Dendritic cell treated with granulocyte-macrophage colony-stimulating factor and Interleukin-4, amounts not matched to agents 40 ng/mL and 50 ng/mL, for 4 days (primary cell): ENCODE data around the gene COL26A1.

Experiments
- H3K27ac Mint-ChIP-seq: one replicate; pipeline ENCODE4 v1.8.0; 2022; ENCODE audit warnings: mild to moderate bottlenecking, mixed read lengths
- H3K27me3 Mint-ChIP-seq: one replicate; pipeline ENCODE4 v1.8.0; 2022; ENCODE audit warnings: mild to moderate bottlenecking, mixed read lengths
- H3K36me3 Mint-ChIP-seq: one replicate; pipeline ENCODE4 v1.8.0; 2022; ENCODE audit warnings: low read depth, mixed read lengths
- H3K4me1 Mint-ChIP-seq: one replicate; pipeline ENCODE4 v1.8.0; 2022; ENCODE audit warnings: low read depth, mixed read lengths
- H3K4me3 Mint-ChIP-seq: one replicate; pipeline ENCODE4 v1.8.0; 2022; ENCODE audit warnings: mild to moderate bottlenecking, moderate library complexity, mixed read lengths
- H3K9me3 Mint-ChIP-seq: one replicate; pipeline ENCODE4 v1.8.0; 2022; ENCODE audit warnings: mixed read lengths
- intact Hi-C: fragments of 100-400 bp; cut with micrococcal nuclease; formaldehyde crosslinking; loops from one replicate; pipeline ENCODE4 v1.15.0; 2022

The COL26A1 gene

DNA sequence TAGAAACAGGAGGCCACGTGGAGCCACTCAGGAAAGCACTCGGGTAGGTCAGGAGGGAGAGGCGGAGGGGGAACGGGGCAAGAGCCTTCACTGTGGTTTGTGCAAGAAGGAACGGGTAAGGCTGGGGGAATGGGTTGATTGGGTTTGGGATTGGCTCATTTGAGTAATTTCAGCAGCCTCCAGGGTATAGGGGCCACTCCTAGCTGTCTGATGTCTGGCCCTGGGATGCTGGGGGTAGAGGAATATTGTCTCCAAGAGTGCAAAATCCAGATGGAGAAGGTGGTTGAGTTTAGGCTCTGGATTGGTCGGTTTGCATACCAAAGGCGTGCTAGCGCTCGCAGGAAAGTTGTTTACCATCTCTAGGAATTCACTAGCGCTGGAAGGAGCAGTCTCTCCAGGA is 219.2 kb downstream of the COL26A1 start:
- Mint-ChIP-seq H3K27ac (no peak overlapping the region), H3K4me1 (no peaks in the 10 kb centered on the region), H3K4me3 (no peak overlapping the region), H3K27me3 (peaks cover 2% of the 10 kb centered on the region), H3K36me3 (no peaks in the 10 kb centered on the region), H3K9me3 (peaks cover 16% of the 10 kb centered on the region)
- intact Hi-C loops: no loop called here

DNA sequence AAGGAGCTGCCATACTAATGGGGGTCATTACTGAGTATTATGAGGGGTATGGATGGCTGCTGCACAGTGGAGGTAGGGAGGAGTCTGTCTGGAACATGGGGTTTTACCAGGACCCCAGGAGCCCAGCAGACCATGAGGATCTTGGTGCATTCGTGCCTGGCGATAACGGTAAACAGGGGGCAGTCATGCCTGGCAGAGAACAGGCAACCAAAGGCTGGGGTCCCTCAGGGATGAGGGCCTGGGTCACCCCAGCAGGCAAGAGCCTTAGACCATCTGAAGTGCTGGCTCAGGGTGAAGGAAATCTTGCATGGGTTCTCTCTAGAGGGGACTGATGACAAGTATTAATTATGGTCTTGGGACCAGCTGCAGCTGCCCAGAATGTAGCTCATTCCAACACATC is 220.3 kb downstream of the COL26A1 start:
- Mint-ChIP-seq H3K27me3 (peaks cover 4% of the 10 kb centered on the region), H3K4me3 (no peak overlapping the region), H3K4me1 (no peaks in the 10 kb centered on the region), H3K36me3 (no peaks in the 10 kb centered on the region), H3K27ac (no peak overlapping the region), H3K9me3 (peaks cover 16% of the 10 kb centered on the region)
- intact Hi-C loops: no loop called here

DNA sequence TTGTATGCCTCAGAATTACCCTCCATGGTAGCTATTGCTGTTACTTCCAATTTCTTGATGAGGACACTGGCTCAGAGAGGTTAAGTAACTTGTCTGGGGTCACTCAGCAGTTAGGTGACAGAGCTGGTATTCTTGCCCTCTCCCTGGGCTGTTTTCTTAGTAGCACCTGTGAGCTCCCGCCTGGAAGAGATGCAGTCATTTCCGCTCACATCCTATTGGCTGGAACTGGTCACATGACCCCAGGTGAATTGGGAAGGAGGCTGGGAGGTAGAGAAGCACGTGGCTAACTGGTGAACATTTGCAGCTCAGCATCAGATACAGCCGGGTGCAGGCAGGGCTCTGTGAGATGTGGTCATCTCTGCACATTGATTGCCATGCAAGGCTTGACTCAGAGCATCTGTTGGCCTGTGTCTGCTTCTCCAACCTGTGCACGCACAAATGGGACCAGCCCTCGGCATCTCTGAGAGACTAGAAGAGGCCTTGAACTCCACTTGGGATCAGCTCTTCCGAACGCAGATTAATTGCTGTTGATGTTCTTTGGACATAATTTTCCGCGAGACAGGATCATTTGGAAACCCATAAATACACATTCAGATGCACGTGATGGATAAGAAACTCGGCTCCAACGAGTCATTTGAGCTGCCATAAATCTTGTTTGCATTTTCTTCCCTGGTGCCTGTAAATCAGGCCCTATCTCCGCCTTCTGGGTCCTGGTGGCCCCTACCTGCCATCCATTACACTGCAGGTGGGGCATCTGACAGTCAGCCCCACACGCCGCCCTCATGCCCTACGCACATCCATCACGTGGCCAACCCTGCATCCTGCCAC is 223.6 kb downstream of the COL26A1 start:
- Mint-ChIP-seq H3K36me3 (no peaks in the 10 kb centered on the region), H3K27me3 (peaks cover 4% of the 10 kb centered on the region), H3K27ac (no peak overlapping the region), H3K9me3 (peaks cover 16% of the 10 kb centered on the region), H3K4me1 (no peaks in the 10 kb centered on the region), H3K4me3 (no peak overlapping the region)
- intact Hi-C loops: no loop called here

DNA sequence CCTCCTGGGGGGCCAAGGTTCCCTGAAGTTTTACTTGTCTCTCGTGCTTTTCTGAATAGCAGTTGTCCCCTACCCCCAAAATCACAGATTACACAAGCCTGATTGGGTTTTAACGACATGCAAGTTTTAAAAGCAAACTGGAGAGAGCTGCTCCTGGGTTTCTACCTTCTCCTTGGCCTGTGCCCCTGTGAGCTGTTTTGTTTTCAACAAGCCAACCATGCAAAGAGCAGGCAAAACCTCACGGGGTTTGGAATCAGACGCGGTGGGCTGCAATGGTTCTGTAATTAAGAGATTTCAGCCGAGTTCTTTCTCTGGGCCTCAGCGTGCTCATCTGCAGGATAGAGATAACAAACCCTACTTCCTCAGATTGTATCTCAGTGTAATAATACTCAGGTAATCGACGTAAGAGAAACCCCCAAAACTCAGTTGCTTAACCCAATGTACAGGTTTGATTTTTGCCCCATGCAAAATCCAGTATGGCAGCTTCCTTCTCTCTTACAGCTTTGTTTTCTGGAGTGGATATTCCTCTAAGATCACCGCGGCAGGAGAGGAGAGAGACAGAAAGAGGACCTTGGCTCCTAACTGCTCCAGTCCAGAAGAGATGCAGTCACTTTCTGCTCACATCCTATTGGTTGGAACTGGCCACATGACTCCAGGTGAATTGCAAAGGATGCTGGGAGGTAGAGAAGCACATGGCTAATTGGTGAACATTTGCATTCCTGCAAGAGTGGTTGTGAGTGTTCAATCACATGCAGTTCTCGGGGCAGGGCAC is 224.4 kb downstream of the COL26A1 start:
- intact Hi-C loops: no loop called here
- no peaks in the 10 kb centered on the region for H3K4me1 Mint-ChIP-seq
- no peaks in the 10 kb centered on the region for H3K36me3 Mint-ChIP-seq
- peaks cover 4% of the 10 kb centered on the region for H3K27me3 Mint-ChIP-seq
- peaks cover 16% of the 10 kb centered on the region for H3K9me3 Mint-ChIP-seq
- no peak overlapping the region for H3K4me3 Mint-ChIP-seq
- H3K27ac Mint-ChIP-seq: no peak overlapping the region

DNA sequence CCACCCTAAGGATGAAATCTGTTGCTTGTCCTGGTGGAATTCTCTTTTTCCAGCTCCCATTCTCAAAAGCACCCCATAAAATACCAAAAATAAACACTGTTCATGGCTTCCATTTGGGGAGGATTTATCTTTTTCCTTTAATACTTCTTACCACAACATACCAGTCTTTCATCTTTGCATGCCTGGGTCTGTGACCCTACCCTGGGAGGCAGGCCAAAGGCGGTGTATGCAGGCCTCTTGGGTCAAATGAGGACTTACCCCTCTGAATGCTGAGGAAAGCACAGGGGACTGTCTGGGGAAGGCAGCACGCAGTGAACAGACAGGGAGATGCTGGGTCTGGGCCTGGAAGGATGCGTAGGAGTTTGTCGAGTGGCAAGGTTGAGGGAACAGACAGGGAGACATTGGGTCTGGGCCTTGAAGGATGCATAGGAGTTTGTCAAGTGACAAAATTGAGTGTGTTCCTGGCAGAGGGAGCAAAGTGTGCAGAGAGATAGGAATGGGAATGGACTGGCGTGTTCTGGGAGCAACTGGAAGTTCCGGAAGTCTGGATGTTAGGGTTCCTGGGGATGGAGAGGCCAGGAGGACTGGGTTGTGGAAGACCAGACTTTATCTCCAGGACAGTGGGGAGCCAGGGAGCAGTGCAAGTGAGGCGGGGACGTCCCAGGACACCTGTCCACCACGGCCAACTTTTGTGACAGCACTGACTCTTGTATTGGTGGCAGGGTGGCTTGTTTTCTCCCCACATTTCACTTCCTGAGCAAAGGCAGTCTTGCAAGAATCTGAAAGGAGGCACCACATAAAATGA is 225.7 kb downstream of the COL26A1 start:
- intact Hi-C loops: no loop called here
- no peaks in the 10 kb centered on the region for H3K4me1 Mint-ChIP-seq
- peaks cover 8% of the 10 kb centered on the region for H3K9me3 Mint-ChIP-seq
- H3K4me3 Mint-ChIP-seq: no peak overlapping the region
- H3K36me3 Mint-ChIP-seq: no peaks in the 10 kb centered on the region
- peaks cover 2% of the 10 kb centered on the region for H3K27me3 Mint-ChIP-seq
- no peak overlapping the region for H3K27ac Mint-ChIP-seq

DNA sequence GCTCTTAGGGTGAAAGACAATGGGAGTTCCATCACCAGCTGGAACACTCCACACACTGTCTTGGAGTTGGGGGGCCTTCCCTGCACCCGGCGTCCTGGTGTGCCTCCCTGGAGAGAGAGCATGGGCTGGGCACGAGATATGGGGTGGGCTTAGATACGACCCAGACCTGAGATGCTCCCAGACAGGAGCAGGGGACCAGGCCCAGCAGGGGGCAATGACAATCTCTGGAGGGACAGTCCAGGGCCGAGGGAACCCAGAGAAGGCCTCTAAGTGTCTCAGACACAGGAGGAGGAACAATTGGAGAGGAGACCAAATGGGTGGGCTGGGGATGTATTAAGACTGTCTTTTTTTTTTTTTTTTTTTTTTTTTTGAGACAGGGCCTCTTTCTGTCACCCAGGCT is 226.4 kb downstream of the COL26A1 start:
- Mint-ChIP-seq H3K4me1 (no peaks in the 10 kb centered on the region), H3K27ac (no peak overlapping the region), H3K9me3 (peaks cover 1% of the 10 kb centered on the region), H3K4me3 (no peak overlapping the region), H3K27me3 (peaks cover 2% of the 10 kb centered on the region), H3K36me3 (no peaks in the 10 kb centered on the region)
- intact Hi-C loops: no loop called here

DNA sequence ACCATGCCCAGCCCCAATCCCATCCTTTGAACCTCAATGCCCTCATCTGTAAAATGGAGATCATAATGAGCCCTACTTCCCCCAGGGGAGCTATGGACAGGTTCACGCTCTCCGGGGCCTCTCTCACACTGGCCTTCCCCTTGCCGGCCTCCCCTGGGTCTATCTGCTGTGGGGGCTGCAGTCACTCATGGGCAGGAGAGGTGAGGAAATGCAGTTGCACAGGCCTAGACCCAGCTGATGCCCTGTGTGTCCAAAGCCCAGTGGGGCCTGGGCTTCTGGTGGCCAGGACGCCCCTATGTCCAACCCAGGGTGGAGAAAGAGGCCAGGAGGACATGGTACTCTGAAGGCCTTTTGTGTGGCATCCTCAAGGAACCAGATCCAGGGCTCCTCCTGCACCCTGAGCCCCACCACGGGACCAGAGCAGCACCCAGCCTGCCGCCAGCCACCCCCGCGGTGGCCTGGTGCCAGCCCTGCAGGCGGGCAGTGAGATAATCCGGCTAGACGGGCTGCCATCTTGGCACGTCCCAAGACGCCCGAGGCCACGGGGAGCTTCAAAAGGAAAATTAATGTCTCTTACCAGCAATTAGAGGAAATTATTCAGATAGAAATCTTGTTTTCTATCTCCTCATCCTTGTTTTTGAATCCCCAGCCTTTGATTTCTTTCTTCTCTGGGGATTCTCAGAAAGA is 227.4 kb downstream of the COL26A1 start:
- Mint-ChIP-seq H3K27ac (no peak overlapping the region), H3K9me3 (no peaks in the 10 kb centered on the region), H3K4me3 (no peak overlapping the region), H3K4me1 (no peaks in the 10 kb centered on the region), H3K36me3 (no peaks in the 10 kb centered on the region), H3K27me3 (peaks cover 2% of the 10 kb centered on the region)
- intact Hi-C loops: no loop called here

DNA sequence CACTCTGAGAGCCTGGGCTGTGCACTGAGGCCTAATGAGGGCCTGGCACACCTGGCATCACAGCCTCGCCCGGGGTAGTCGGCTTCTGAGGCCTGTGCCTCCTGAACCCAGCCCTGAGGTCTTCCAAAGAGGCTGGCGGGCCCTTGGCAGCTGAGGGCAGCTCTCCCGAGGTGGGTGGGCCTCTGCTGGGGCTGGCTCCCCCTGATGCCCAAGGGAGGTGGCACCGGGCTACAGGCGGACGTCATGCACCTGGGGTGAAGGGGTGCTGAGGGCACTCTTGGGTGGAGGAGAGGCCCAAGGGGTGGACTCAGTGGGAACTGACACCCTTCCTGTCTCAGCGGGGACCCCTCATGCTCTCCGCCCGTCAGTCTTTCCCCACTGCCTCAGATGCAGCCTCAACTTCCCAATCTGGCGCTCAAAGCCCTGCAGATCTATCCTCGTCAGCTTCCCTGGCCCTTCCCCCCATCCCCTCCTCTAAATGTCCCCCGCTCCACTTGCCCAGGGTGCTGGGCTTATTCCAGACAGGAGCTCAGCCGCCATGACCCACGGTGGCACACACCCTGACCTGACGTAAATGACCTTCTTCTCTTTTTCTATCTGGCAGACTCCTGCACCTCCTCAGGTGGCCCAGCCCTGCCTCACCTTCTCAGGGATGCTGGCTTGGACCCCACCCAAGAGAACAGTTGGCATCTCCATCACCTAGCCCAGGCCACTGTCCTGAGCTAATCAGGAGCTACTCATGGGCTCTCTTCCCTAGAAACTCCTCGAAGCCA is 228.2 kb downstream of the COL26A1 start:
- Mint-ChIP-seq H3K36me3 (no peaks in the 10 kb centered on the region), H3K9me3 (peaks cover 2% of the 10 kb centered on the region), H3K4me1 (no peaks in the 10 kb centered on the region), H3K27me3 (peaks cover 2% of the 10 kb centered on the region), H3K4me3 (no peak overlapping the region), H3K27ac (no peak overlapping the region)
- intact Hi-C loops: no loop called here

DNA sequence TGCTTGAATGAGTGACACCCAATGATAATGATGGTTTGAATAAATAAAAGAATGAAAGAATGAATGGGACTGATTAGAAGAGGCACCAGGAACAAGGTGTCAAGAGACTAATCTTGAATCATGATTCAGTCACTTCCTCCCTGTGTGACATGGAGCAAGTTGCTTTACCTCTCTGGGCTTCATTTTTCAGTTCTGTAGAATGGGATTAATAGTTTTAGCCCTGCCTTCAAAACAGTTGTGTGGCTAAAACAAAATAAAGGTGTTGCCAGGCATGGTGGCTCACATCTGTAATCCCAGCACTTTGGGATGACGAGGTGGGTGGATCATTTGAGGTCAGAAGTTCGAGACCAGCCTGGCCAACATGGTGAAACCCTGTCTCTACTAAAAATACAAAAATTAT is 228.8 kb downstream of the COL26A1 start:
- no peaks in the 10 kb centered on the region for H3K36me3 Mint-ChIP-seq
- no peak overlapping the region for H3K4me3 Mint-ChIP-seq
- H3K9me3 Mint-ChIP-seq: peaks cover 6% of the 10 kb centered on the region
- intact Hi-C loops: no loop called here
- H3K27me3 Mint-ChIP-seq: peaks cover 2% of the 10 kb centered on the region
- H3K4me1 Mint-ChIP-seq: no peaks in the 10 kb centered on the region
- no peak overlapping the region for H3K27ac Mint-ChIP-seq

DNA sequence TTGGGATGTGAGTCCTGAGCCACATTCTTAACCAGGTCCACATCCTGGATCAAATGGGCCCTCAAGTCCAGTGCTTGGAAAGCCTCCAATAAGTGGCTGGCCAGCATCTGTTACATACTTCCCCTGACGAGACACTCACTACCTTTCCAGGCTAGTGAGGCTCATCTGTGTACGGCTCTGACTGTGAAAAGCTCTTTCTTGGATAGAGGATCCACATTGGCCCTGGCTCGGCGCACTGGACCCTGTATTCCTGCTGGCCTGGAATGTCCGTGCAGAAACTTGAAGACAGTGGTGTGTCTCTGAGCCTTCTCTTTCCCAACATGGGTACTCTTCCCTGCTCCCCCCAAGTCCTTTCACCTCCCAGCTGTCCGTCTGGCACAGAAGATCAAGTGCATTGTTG is 230.9 kb downstream of the COL26A1 start:
- intact Hi-C loops: no loop called here
- Mint-ChIP-seq H3K27ac (no peak overlapping the region), H3K36me3 (no peaks in the 10 kb centered on the region), H3K4me1 (no peaks in the 10 kb centered on the region), H3K4me3 (no peak overlapping the region), H3K27me3 (no peaks in the 10 kb centered on the region), H3K9me3 (peaks cover 6% of the 10 kb centered on the region)

DNA sequence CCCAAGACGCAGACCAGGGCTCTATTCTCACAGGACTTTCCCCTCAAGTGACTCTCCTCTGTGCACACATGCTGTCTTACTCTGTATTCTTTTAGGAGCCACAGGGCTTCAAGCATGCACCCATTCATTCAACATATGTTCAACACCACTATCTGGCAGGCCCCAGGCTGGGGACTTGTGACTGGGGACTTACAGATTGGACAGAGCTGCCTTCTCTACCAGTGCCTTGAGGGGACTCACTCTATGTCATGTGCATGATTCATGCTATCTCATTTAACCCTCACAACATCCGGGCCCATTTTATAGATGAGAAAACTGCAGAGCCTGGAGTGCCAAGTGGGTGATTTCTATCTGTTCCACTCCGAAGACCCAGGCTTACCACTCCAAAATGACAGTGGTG is 232.1 kb downstream of the COL26A1 start:
- intact Hi-C loops: no loop called here
- no peak overlapping the region for H3K4me3 Mint-ChIP-seq
- no peaks in the 10 kb centered on the region for H3K4me1 Mint-ChIP-seq
- no peaks in the 10 kb centered on the region for H3K27me3 Mint-ChIP-seq
- H3K9me3 Mint-ChIP-seq: peaks cover 6% of the 10 kb centered on the region
- H3K36me3 Mint-ChIP-seq: no peaks in the 10 kb centered on the region
- no peak overlapping the region for H3K27ac Mint-ChIP-seq

DNA sequence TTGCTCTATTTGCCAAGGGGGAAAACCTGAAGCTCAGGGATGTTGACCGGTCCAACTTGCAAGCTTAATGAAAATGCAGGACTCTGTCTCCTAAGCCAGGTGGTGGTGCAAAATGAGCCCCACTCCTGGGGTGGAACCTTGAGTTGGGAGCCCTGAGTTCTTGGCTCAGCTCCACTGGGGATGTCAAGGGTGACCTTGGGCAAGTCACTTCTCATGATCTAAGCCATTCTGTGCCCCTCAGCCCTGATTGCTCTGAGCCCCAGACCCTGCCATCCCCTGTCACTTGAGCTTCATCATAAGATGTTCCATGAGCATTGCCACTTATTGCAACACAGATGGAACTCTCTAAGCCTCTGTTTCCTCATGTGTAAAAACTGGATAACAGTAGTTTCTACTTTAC is 232.6 kb downstream of the COL26A1 start:
- Mint-ChIP-seq H3K4me3 (no peak overlapping the region), H3K36me3 (no peaks in the 10 kb centered on the region), H3K27ac (no peak overlapping the region), H3K27me3 (no peaks in the 10 kb centered on the region), H3K9me3 (peaks cover 6% of the 10 kb centered on the region), H3K4me1 (no peaks in the 10 kb centered on the region)
- intact Hi-C loops: no loop called here
